ENCODE results near the gene FCAMR.

Gene FCAMR

GRCh38 chr1:206939841-206940587, 30.2 kb downstream of the FCAMR start:
- no peak overlapping the region for H2AFZ ChIP-seq (ENCODE audit: low read depth, low read length)
- H3K14ac ChIP-seq (ENCODE audit: low read length in 2 of 2), result no peak overlapping the region
- no peak overlapping the region for H3K18ac ChIP-seq (ENCODE audit: low read depth in 1 of 2, low read length in 2 of 2)
- H4K8ac ChIP-seq (ENCODE audit: low read length), result no peak overlapping the region
- no peak for DNase-seq
- H2AK5ac ChIP-seq (ENCODE audit: low read length, severe bottlenecking), result peak overlapping the region; percentile 26
- H4K91ac ChIP-seq (ENCODE audit: low read length), result no peak overlapping the region
- no peak overlapping the region for H3K4ac ChIP-seq (ENCODE audit: low read depth in 1 of 2, low read length in 2 of 2)
- no peak overlapping the region for H3K4me2 ChIP-seq (ENCODE audit: low read length, poor library complexity, severe bottlenecking)
- no peak overlapping the region for H3K4me3 ChIP-seq (ENCODE audit: insufficient read depth in 1 of 2, low read depth in 1 of 2, low read length in 2 of 2)
- peaks cover 2% of the 10 kb centered on the region for H3K4me1 ChIP-seq (ENCODE audit: control insufficient read depth, insufficient read depth, low read depth, low read length)
- H3K36me3 ChIP-seq (ENCODE audit: control insufficient read depth in 1 of 2, insufficient read depth in 2 of 2, low read depth in 1 of 2, low read length in 2 of 2), result no peaks in the 10 kb centered on the region
- no peak overlapping the region for H3K23ac ChIP-seq (ENCODE audit: low read length in 2 of 2)
- no peaks in the 10 kb centered on the region for H3K9me3 ChIP-seq (ENCODE audit: control insufficient read depth, low read length)
- no peak overlapping the region for H3K9ac ChIP-seq (ENCODE audit: low read length)
- no peak overlapping the region for H2BK5ac ChIP-seq (ENCODE audit: low read depth, low read length, poor library complexity, severe bottlenecking)
- no peak overlapping the region for H2BK120ac ChIP-seq (ENCODE audit: low read depth, low read length)
- peaks cover 2 to 70% of the 10 kb centered on the region in 2 experiments for H3K27me3 ChIP-seq (ENCODE audit: control insufficient read depth in 1 of 2, insufficient read depth in 1 of 2, low read length in 2 of 2)
- H2BK12ac ChIP-seq (ENCODE audit: low read length in 2 of 2), result no peak overlapping the region
- 85% methylated on average over 8 of the region's 9 CpGs for WGBS
- no peak overlapping the region for H2BK15ac ChIP-seq (ENCODE audit: low read depth, poor library complexity, severe bottlenecking)
- H3K27ac ChIP-seq (ENCODE audit: low read length, poor library complexity, severe bottlenecking), result no peak overlapping the region
- no peaks in the 10 kb centered on the region for H3K79me1 ChIP-seq (replicated peaks; ENCODE audit: low read length, poor library complexity, severe bottlenecking)

DNA sequence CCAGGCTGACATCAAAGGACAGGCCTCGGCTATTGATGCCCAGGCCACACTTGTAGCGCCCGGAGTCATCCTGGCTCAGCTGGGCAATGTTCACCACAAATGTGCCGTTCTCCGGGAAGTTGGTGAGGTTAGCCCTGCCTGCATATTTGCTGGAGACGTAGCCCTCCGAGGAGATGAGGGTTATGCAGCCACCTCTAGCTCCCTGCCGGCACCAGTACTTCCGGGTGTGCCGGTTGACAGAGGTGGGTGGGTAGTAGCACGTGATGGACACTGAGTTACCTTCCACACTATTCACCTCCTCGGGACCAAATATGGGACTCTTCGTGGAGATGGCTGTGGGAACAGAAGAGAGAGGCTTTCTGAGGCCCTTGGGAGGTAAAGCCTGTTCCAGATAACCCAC, 31.1 kb downstream of the FCAMR start:
- Histone ChIP-seq H3K4me2 (ENCODE audit: low read length, poor library complexity, severe bottlenecking) (no peak overlapping the region), H2AK5ac (ENCODE audit: low read length, severe bottlenecking) (no peak overlapping the region), H2BK120ac (ENCODE audit: low read depth, low read length) (no peak overlapping the region), H3K9ac (ENCODE audit: low read length) (no peak overlapping the region), H3K14ac (ENCODE audit: low read length in 2 of 2) (no peak overlapping the region), H4K91ac (ENCODE audit: low read length) (no peak overlapping the region), H4K8ac (ENCODE audit: low read length) (no peak overlapping the region), H2BK15ac (ENCODE audit: low read depth, poor library complexity, severe bottlenecking) (no peak overlapping the region), H3K27me3 (ENCODE audit: control insufficient read depth in 1 of 2, insufficient read depth in 1 of 2, low read length in 2 of 2) (peaks cover 0 to 64% of the 10 kb centered on the region in 2 experiments), H3K27ac (ENCODE audit: low read length, poor library complexity, severe bottlenecking) (no peak overlapping the region), H3K79me1 (replicated peaks; ENCODE audit: low read length, poor library complexity, severe bottlenecking) (no peaks in the 10 kb centered on the region), H3K4me3 (ENCODE audit: insufficient read depth in 1 of 2, low read depth in 1 of 2, low read length in 2 of 2) (no peak overlapping the region), H3K18ac (ENCODE audit: low read depth in 1 of 2, low read length in 2 of 2) (no peak overlapping the region), H3K36me3 (ENCODE audit: control insufficient read depth in 1 of 2, insufficient read depth in 2 of 2, low read depth in 1 of 2, low read length in 2 of 2) (no peaks in the 10 kb centered on the region), H3K9me3 (ENCODE audit: control insufficient read depth, low read length) (no peaks in the 10 kb centered on the region), H2BK12ac (ENCODE audit: low read length in 2 of 2) (no peak overlapping the region), H3K4me1 (ENCODE audit: control insufficient read depth, insufficient read depth, low read depth, low read length) (peaks cover 2% of the 10 kb centered on the region), H3K23ac (ENCODE audit: low read length in 2 of 2) (no peak overlapping the region), H2BK5ac (ENCODE audit: low read depth, low read length, poor library complexity, severe bottlenecking) (no peak overlapping the region), H3K4ac (ENCODE audit: low read depth in 1 of 2, low read length in 2 of 2) (no peak overlapping the region), H2AFZ (ENCODE audit: low read depth, low read length) (no peak overlapping the region)
- 74% methylated on average over 7 of the region's 13 CpGs for WGBS
- no peak for DNase-seq

- H3K79me1 ChIP-seq (replicated peaks; ENCODE audit: low read length, poor library complexity, severe bottlenecking), result no peaks in the 10 kb centered on the region
These were observed 32.8 kb downstream of the FCAMR start for GRCh38 chr1:206937425-206937824.

GRCh38 chr1:206935491-206936067, 34.7 kb downstream of the FCAMR start:
- H4K91ac ChIP-seq (ENCODE audit: low read length), result no peak overlapping the region
- no peaks in the 10 kb centered on the region for H3K9me3 ChIP-seq (ENCODE audit: control insufficient read depth, low read length)
- no peak overlapping the region for H3K27ac ChIP-seq (ENCODE audit: low read length, poor library complexity, severe bottlenecking)
- H3K4me2 ChIP-seq (ENCODE audit: low read length, poor library complexity, severe bottlenecking), result no peak overlapping the region
- no peak overlapping the region for H2BK12ac ChIP-seq (ENCODE audit: low read length in 2 of 2)
- no peak overlapping the region for H3K4ac ChIP-seq (ENCODE audit: low read depth in 1 of 2, low read length in 2 of 2)
- H3K18ac ChIP-seq (ENCODE audit: low read depth in 1 of 2, low read length in 2 of 2), result no peak overlapping the region
- H3K27me3 ChIP-seq (ENCODE audit: control insufficient read depth in 1 of 2, insufficient read depth in 1 of 2, low read length in 2 of 2), result peaks cover 0 to 38% of the 10 kb centered on the region in 2 experiments
- H2BK5ac ChIP-seq (ENCODE audit: low read depth, low read length, poor library complexity, severe bottlenecking), result no peak overlapping the region
- H3K4me1 ChIP-seq (ENCODE audit: control insufficient read depth, insufficient read depth, low read depth, low read length), result no peaks in the 10 kb centered on the region
- DNase-seq, result peak; percentile 49
- H2AFZ ChIP-seq (ENCODE audit: low read depth, low read length), result no peak overlapping the region
- H3K9ac ChIP-seq (ENCODE audit: low read length), result no peak overlapping the region
- H3K23ac ChIP-seq (ENCODE audit: low read length in 2 of 2), result no peak overlapping the region
- H2AK5ac ChIP-seq (ENCODE audit: low read length, severe bottlenecking), result no peak overlapping the region
- no peak overlapping the region for H2BK120ac ChIP-seq (ENCODE audit: low read depth, low read length)
- H3K4me3 ChIP-seq (ENCODE audit: insufficient read depth in 1 of 2, low read depth in 1 of 2, low read length in 2 of 2), result peak overlapping the region in 1 of 2 experiments; percentile 17
- H3K79me1 ChIP-seq (replicated peaks; ENCODE audit: low read length, poor library complexity, severe bottlenecking), result no peaks in the 10 kb centered on the region
- no peak overlapping the region for H2BK15ac ChIP-seq (ENCODE audit: low read depth, poor library complexity, severe bottlenecking)
- WGBS, result 61% methylated on average over 17 of the region's 19 CpGs
- no peak overlapping the region for H3K14ac ChIP-seq (ENCODE audit: low read length in 2 of 2)
- H3K36me3 ChIP-seq (ENCODE audit: control insufficient read depth in 1 of 2, insufficient read depth in 2 of 2, low read depth in 1 of 2, low read length in 2 of 2), result no peaks in the 10 kb centered on the region
- no peak overlapping the region for H4K8ac ChIP-seq (ENCODE audit: low read length)

More at GRCh38 chr1:206937425-206937824, 32.8 kb downstream of the FCAMR start:
- 91% methylated on average over 5 of the region's 6 CpGs for WGBS
- no peak for DNase-seq
- Histone ChIP-seq H3K4me3 (ENCODE audit: insufficient read depth in 1 of 2, low read depth in 1 of 2, low read length in 2 of 2) (no peak overlapping the region), H3K14ac (ENCODE audit: low read length in 2 of 2) (no peak overlapping the region), H3K4me2 (ENCODE audit: low read length, poor library complexity, severe bottlenecking) (no peak overlapping the region), H3K4ac (ENCODE audit: low read depth in 1 of 2, low read length in 2 of 2) (no peak overlapping the region), H2BK5ac (ENCODE audit: low read depth, low read length, poor library complexity, severe bottlenecking) (no peak overlapping the region), H2AK5ac (ENCODE audit: low read length, severe bottlenecking) (no peak overlapping the region), H2BK15ac (ENCODE audit: low read depth, poor library complexity, severe bottlenecking) (no peak overlapping the region), H4K8ac (ENCODE audit: low read length) (no peak overlapping the region), H3K27me3 (ENCODE audit: control insufficient read depth in 1 of 2, insufficient read depth in 1 of 2, low read length in 2 of 2) (peaks cover 0 to 47% of the 10 kb centered on the region in 2 experiments), H2BK12ac (ENCODE audit: low read length in 2 of 2) (no peak overlapping the region), H3K9me3 (ENCODE audit: control insufficient read depth, low read length) (no peaks in the 10 kb centered on the region), H3K18ac (ENCODE audit: low read depth in 1 of 2, low read length in 2 of 2) (no peak overlapping the region), H2AFZ (ENCODE audit: low read depth, low read length) (no peak overlapping the region), H3K4me1 (ENCODE audit: control insufficient read depth, insufficient read depth, low read depth, low read length) (peaks cover 2% of the 10 kb centered on the region), H4K91ac (ENCODE audit: low read length) (no peak overlapping the region), H3K9ac (ENCODE audit: low read length) (no peak overlapping the region), H3K23ac (ENCODE audit: low read length in 2 of 2) (no peak overlapping the region), H2BK120ac (ENCODE audit: low read depth, low read length) (no peak overlapping the region), H3K27ac (ENCODE audit: low read length, poor library complexity, severe bottlenecking) (no peak overlapping the region), H3K36me3 (ENCODE audit: control insufficient read depth in 1 of 2, insufficient read depth in 2 of 2, low read depth in 1 of 2, low read length in 2 of 2) (no peaks in the 10 kb centered on the region)

All from mesenchymal stem cell (in vitro differentiated cells and primary cell).